Activated CD4-positive, alpha-beta T cell treated with anti-CD3 and anti-CD28 coated beads, Interleukin-2, amount 50 U/mL, for 16 hours (primary cell): Measurements from ENCODE around the gene MRPS5.

Source experiments
- DNase-seq: peaks from one replicate; pipeline ENCODE4 v3.0.0-alpha.2; 2020

Gene MRPS5

DNA sequence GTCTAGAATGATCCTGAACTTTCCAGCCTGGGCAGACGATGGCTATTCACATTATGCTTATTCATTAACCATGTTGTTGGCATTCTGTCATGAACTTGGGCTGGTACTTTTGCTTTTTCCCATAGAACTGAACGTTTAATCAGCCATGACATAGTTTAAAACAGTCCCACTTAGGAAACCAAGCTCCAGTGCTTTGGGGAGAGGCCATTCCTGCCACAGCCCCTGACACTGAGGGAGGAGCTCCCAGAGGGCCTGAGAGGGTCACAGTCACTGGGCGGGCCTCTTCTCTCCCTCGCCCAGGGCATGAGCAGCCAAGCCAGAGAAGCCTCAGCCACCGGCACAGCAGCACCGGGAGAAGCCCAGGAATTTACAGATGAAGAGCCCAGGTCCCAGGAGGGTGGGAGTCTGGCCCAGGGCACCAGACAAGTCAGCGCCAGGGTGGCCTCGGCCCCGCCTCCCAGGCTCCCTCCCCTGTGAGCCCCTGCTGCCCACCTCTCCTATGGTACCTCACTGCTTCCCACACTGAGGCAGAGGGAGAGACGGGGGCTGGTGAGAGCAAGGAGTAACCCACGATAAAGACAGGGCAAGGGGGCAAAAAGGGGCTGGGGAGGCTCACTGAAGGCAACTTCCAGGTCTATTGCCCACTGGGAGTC is 62.5 kb downstream of the MRPS5 start:
- DNase-seq, result no peak

DNA sequence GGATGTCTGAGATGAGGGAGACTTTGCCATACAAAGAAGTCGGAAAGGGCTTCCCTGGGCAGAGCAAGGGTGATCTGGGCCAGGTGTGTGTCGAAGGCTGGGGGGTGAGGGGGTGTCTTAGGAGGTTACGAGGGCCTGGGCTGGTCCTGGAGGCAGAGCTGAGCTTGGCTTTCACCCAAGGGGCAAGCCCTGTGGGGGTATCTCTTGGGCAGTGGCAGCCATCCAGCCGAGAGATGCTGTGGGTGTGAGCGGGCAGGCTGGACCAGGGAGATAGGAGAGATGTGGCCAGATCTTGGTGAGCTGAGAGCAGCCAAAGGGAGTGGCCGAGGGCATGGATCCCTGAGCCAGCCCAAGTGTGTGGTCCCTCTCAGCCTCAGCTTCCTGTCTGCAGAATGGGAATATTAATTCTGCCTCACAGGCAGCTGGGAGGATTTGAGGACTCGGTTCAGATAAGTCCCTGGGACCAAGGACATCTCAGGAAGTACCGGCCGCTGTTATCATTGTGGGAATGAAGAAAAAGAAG is 63.1 kb downstream of the MRPS5 start:
- DNase-seq, result no peak

DNA sequence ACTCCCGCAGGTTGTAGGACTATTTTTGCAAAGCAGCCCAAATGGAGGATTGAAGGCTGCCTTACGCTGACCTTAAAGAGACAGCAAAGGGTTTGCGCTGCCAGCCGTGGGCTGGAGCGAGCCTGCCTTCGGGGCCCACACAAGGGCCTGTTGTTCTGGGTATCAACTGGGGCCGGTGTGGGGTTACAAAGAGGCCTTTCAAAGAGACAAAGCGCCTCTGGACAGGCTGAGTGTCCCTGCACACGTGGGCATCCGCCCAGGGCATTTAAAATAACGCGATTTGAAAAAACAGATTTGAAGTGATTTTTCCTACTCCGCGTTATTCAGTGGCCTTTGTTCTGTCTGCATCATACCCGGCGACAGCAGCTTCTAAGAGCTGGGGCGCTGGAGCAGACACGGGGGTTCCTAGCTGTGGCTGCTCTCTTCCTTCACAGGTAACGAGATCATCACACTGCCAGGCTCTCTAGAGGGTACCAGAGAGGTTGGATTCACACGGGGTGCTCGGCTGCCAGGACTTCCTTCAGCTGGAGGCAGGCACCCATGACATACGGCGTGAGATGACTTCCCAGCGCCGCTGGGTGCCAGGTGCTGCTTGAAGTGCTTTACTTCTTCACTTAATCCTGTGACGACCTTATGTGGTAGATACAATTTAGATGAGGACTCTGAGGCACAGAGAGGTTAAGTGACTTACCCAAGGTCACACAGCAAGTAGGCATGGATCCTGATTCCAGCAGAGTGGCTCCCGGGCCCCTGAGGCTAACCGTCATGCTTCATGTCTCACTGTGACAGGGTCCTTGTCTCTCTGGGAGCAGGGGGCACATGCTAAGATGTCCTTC is 63.9 kb downstream of the MRPS5 start:
- DNase-seq, result no peak

DNA sequence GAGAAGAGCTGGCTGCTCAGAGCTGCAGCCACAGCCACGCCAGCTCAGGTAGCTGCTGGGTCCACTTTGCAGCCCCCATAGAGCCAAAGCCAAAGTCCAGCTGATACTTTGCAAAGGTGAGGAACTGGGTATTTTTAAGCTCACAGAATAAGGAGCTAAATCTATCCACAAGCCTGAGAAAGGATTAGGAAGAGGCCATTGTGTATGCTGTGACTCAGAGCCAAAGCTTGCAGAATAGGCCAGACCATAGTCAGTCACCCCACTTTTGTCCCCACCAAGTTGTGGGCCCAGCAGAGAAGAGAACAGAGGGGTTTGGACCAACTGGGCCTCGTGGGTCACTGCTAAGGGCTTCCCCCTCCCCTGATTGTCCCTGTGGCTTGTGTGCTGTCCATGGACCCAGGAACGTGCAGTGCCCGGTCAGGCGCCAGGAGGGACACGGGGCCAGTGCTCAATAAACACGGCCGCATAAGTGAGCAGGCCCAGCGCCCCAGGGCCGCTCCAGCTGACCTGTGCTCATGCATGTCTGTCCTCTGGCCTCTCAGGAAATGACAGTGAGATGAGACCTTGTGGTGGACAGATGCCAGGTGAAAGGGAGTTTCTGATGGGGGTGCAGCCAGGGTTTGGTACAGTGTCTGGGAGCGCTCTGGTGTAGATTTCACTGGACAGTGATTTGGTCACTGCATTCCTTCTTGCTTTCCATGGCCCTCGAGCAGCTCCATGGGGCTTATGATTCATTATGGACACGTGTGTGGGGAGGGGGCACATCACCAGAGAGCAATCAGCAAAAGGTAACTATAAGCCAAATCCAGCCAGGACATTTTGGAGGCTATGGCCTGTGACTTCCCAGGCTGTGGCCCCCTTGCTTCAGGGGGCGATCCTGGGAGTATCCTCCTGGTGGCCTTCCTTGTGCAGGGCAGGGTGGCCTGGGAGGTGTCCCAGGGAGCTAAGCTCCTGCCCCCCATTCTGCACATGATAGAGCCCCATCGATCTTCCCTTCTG is 64.8 kb downstream of the MRPS5 start:
- DNase-seq, result no peak

DNA sequence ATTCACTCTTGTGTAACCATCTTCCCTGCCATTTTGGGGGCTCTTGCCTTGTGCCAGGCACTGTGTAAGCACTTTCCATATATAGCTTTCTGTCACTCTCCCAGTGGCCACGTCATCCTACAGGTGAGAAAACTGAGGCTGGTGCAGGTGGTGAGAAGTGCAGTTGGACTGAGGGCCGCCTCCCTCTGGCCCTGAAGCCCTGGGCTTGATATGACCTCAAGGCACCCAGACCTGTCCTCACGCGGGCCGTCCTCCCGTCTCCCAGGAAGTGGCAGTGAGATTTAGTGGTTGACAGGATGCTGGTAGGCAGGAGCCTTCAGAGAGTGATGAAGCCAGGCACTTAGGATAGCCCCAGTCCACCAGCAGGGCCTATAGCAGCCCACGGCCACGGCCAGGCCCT is 65.6 kb downstream of the MRPS5 start:
- no peak for DNase-seq

DNA sequence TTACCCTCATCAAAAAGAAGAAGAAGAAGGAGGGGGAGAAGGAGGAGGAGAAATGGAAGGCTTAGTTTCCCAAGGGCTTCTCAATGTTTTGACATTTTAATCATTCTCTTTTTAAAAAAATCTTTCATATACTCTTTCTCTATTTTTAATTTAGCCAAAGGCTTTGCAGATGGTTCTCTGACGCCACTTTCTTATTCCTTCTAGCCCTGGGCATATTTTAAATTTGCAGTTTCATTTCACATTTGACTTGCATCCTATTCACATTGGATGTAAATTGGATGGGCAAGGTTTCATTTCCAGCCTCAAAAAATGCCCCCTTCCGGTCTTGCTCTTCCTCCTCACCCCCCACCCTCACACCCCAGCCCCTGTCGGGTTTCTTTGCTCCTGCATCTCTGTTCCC is 66.3 kb downstream of the MRPS5 start:
- no peak for DNase-seq

DNA sequence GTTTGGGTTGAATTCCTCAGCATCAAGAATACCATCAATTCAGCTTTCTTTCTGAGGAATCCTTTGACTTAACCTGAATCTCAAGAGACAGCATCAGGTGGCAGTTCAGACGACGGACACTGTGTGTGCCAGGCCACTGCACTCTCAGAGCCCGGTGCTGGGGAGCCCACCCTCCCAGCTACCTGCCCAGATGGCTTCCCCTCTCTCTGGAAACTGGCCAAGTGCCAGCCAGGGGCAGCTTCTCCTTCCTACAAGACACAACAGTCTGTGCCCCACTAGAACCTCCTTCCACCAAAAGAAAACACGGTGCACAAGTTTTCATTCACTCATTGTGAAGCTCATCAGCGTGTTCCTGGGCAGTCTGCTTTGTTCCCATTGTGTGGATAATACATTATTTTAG is 67.6 kb downstream of the MRPS5 start:
- DNase-seq, result no peak

DNA sequence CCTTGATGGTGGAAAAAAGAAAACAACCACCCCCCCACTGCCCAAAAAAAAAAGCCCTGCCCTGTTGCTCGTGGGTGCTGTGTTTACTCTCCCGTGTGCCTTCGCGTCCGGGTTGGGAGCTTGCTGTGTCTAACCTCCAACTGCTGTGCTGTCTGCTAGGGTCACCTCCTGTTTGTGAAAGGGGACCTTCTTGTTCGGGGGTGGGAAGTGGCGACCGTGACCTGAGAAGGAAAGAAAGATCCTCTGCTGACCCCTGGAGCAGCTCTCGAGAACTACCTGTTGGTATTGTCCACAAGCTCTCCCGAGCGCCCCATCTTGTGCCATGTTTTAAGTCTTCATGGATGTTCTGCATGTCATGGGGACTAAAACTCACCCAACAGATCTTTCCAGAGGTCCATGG is 68.1 kb downstream of the MRPS5 start:
- DNase-seq, result no peak

DNA sequence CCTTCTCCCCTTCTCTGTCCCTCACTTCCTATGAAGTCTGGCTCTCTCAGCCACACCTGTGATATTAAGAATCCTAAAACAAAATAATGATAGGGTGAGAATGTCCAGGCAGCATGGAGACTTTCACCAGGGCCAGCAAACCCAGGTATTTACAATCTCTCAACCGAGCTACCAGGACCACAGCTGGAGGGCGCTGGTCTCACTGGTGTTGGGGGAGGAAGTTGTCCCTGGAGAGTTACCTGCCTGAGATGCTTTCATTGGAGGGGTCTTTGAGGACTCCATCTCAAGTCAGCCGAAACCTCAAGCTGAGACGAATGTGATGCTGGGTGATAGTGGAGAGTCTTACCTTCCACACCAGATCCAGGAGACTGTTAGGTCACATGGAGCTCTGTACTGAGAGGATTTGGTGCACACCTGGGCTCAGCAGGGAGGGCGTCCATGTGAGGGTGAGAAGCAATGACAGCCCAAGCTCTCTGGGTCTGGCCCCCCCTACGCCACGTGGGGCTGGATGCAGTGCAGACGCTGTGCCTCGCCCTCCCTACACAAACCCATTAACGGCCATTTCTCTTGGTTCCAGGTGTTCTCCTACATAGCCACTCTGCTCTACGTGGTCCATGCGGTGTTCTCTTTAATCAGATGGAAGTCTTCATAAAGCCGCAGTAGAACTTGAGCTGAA is 68.7 kb downstream of the MRPS5 start:
- no peak for DNase-seq

DNA sequence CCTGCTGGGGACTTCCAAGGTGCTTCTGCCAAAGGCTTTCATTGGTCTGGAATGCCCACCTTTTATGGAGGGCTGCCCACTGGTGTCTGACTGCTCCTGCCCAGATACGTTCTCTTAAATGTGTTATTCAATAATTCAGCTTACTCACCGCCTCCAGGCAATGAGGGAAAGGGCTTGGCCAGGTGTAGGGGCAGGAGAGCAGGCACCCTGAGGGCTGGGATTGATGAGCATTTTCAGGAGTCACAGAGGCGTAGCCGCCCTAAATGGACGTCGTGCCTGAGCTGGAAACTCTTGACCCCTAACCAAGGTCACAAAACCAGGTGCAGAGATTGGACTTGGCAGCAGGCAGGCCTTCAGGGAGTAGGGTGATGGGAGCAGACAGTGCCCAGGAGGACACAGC is 69.3 kb downstream of the MRPS5 start:
- no peak for DNase-seq

DNA sequence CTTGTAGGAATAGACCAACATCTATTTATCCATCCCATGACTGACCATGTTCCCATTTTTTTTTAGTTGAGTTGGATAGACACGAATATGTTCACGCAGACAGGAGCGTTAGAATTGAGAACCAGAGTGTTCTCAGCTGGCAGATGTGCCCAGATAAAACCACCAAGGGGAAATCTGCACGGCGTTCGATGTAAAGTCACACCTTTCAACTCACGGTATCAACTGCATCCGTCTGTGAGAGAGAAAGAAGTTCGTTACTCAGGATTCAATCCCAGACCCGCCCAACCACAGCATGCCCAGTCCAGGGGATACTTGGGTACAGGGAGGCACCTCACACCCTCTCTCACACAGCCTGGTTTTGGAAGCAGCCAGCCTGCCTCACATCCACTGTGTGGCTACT is 70.0 kb downstream of the MRPS5 start:
- DNase-seq, result no peak

DNA sequence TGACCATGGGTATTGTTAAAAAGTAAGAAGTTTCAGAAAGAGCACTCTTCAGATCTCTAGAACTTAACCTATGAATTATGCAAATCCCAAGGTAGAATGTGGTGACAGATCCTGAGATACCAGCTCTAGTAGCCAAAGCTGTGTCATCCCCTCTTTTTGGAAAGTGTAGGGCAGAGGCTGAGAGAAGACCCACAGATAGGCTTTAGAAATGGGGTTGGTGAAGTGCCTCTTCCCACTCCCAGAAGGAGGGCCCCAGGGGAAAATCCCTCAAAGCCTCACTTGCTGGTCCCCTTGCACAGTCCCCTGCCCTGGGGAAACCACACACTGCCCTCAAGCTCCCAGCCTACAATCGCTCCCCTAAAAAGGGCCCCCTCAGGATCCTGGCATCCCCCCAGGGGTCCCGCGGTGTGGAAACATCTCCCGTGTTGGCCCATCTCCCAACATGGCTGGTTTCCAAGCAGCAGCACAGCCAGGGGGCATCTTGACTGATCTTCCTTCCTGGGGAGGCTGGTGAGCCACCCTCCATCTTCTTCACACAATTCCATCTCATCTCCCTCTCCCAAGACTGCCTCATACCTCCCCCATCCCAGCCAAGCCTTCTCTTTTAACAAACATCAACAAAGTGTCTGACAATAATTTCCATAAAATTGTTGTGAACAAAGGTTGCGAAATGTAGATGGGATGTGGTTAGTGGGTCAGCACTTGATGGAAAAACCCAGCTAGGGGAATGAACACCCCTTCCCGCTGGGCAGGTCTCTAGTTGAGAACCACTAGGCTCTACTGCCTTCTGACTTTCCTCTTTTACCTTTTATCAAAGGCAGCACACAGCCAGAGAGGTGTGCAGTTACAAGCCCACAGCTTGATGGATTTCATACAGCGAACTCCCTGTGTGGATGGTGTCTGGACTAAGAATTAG is 71.0 kb downstream of the MRPS5 start:
- no peak for DNase-seq

DNA sequence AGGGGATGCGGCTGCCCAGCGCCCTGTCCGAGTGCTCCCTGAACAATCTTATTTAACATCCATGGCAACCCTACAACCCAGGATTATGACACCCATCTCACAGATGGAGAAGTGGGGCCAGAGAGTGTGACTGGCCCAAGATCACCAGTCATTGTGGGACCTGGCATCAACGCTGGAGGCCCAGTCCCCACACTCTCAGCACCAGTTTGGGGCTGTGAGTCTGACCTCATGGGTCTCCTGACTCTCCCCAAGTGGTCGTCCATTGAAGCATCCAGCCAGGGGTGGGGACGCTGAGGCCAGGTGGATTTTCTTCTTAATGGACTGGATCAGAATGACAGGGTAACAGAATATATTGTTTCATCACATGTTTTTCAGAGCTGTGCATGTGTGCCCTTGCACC is 71.6 kb downstream of the MRPS5 start:
- no peak for DNase-seq

DNA sequence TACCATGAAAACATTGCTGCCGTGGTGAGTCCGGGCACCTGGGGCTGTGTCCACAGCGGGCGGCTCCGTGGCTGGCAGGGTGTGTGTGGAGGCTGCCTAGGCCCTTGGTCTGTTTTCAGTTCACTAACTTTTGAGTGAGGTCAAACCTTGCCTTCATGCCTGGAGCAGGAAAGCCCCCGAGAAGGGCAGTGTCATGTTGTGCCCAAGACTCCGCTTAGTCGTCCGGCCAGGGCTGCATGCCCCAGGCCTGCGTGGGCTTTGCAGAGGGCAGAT is 72.0 kb downstream of the MRPS5 start:
- no peak for DNase-seq

DNA sequence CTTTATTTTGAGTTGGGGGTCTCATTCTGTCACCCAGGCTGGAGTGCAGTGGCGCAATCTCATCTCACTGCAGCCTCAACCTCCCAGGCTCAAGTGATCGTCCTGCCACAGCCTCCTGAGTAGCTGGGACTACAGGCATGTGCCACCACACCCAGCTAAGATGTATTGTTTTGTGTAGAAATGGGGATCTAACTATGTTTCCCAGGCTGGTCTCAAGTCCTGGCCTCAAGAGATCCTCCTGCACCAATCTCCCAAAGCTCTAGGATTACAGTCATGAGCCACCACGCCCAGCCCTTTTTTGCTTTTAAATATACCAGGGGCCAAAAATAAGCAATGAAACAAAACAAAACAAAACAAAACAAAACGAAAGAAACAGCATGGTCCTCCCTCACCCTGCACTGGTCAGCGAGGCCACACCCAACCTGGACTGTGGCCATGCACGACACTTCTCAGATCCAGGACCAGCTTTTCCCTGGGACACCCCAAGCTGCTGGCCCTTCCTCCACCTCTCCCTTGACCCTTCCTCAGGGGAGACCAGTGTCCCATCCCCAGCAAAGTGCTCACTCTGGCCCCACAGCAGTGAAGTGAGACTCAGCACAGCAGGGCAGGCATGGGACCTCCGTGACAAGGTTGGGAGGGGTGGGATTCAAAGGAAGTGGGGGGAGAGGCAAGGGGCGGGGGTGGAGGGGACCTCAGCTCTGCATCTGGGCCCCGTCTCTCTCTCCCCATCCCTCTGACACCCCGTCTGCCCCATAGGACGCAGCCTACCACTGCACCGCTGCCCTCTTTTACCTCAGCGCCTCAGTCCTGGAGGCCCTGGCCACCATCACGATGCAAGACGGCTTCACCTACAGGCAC is 72.6 kb downstream of the MRPS5 start:
- DNase-seq, result no peak

DNA sequence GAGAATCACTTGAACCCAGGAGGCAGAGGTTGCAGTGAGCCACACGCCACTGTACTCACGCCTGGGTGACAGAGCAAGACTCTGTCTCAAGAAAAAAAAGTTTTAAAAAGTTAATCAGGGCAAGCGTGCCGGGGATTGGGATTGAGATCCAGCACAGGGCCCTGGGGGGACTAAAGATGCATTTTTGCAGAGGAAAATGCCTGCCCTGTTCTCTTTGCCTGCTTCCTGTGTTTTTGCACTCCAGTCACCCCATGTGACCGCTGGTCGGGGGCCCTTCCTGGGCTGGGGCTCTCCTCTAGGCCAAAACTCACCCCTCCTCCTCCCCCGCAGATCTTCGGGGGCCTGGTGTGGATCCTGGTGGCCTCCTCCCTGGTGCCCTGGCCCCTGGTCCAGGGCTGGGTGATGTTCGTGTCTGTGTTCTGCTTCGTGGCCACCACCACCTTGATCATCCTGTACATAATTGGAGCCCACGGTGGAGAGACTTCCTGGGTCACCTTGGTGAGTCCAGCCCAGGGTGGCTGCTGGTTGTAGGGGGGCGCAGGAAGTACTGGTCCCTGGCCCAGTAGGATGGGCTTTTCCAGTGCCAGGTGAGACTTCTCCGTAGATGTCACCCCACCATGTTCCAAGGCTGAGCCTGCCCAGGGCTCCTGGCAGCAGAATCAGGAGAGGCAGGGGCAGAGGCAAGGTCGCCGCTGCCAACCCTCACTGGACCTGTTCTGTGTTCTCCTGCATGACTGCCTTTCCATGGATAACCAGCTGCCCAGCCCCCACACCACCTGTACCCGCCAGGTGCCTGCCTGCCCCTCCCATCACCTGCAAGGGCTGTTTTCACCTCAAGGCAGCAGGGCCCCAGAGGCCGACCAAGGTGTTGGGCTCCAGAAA is 73.7 kb downstream of the MRPS5 start:
- no peak for DNase-seq

DNA sequence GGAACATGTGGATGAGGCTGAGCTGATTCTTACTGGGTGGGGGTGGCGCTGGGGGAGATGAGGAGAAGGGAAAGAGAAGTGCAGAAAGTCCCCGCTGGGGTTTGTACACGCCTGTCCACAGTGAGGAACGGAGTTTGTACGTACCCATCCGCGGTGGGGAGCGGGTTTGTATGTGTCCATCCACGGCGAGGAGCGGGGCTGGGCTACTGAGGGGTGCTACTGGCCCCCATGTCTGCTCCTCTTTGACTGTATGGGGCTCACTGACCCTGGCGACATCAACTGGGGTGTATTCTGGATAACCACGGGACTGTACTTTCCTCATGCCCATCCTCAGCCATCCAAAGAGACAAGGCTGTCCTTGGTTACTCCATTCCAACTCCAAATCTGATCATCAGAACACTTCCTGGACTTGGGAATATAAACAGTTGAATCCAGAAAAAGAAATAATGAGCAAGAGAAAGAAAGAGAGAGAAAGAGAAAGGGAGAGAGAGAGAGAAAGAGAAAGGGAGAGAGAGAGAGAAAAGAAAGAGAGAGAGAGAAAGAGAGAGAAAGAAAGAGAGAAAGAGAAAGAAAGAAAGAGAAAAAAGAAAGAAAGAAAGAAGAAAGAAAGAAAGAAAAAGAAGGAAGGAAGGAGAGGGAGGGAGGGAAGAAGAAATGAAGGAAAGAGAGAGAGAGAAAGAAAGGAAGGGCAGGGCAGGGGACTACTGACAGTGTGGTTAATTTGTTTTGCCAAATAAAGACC is 75.1 kb downstream of the MRPS5 start:
- DNase-seq, result no peak

DNA sequence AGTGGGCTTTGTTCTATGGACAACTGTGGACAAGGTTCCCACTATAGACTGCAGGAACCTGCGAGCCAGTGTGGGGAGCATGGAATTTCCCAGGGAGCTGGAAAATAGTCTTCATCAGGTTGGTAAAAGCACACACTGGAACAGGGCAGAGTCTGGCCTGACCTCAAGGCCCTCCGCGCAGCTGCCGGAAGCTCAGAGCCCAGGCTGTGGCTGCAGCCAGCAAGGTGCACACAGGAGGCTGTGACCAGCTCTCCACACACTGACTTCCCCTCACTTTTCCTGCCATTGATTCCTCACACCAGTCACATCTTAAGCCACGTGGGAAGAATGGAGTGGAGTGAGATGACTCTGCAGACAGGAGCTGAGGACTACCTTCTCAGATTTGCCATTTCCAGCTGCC is 77.0 kb downstream of the MRPS5 start:
- DNase-seq, result no peak
